ENCODE measurements around the gene DYNC2I2.
"Not testable (repeated sequence)": the region's sequence is repeated elsewhere in the genome, so short reads cannot be mapped to it uniquely, and the experiment has no call there.

DYNC2I2 gene

DNA sequence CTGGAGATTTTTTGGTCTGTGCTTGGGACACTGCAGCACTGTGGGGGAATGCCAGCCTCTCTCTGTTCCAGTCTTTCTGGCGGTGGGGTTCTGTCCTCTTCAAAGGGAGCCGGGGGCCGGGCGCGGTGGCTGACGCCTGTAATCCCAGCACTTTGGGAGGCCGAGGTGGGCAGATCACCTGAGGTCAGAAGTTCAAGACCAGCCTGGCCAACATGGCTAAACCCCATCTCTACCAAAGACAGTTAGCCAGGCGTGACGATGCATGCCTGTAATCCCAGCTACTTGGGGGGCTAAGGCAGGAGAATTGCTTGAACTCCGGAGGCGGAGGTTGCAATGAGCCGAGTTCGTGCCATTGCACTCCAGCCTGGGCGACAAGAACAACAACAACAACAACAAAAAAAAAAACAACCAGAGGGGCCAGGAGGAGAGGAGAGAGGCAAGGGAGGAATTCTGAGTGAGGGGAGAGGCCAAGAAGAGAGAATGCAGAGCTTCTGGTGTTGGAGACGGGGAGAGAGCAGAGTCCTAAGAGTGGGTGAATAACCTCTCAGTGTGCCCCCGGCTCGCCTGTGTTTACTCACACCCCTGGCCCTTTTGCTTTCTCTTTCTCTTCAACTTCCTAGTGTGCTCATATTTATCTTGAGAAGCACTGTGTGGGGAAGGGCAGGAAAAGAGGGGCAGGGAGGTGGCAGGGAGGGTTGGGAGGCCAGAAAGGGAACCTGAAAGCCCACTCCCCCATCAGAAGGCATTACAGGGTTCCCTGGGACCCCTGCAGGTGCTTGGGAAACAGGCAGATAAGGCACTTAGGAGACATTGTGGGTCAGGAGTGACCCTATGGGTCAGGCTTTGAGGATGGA is 29.2 kb upstream of the DYNC2I2 start:
- FAIRE-seq = no peak

- FAIRE-seq = no peak
Measured at GRCh38 chr9:128684325-128685199, 27.9 kb upstream of the DYNC2I2 start.

GRCh38 chr9:128684065-128684324 is 27.3 kb upstream of the DYNC2I2 start:
- no peak for FAIRE-seq

DNA sequence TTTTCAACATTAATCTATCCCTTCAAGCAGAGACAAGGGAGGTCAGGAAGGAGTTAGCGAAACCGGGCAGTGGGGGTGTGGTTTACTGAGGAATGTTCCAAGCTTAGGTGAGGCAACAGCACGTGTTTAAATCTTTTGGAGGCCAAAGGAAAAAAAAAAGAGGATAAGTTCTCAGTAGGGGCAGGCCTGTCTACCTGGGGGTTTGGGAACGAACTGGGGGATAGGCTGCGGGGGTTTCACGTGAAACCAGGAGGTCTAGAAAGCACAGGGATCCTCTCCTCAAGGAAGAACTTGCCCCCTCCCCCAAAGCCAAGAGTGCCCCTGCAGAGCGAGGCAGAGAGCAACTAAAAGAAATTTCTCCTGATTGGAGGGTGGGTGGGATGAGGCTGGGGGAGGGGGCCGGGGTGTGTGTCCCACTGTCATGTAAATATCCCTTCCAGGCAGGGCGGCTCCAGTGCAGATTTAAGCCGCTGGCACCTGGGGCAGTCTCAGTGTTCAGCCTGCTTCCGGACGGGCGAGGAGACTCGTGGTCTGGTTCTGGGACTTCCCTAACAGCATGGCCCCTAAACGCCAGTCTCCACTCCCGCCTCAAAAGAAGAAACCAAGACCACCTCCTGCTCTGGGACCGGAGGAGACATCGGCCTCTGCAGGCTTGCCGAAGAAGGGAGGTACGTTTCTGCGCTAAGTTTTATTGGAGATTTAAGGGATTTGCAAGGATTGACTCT is 26.9 kb upstream of the DYNC2I2 start:
- FAIRE-seq = no peak

DNA sequence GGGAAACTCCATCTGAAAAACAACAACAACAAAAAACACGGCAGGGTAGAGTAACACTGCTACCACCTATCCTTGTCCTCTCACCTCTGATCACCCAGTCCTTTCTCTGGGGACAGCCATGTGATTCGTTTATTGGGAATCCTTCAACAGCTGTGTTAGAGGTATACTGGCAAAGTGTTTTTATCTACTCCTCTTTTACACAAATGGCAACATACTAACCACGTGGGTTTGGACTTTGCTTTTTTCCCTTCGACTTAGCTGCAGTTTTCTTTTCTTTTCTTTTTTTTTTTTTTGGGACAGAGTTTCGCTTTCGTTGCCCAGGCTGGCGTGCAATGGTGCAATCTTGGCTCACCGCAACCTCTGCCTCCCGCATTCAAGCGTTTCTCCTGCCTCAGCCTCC is 21.1 kb upstream of the DYNC2I2 start:
- no peak for FAIRE-seq

- no peak for FAIRE-seq
Measured at GRCh38 chr9:128675382-128675781, 18.7 kb upstream of the DYNC2I2 start.

GRCh38 chr9:128669786-128670185 is 13.1 kb upstream of the DYNC2I2 start:
- FAIRE-seq = no peak

DNA sequence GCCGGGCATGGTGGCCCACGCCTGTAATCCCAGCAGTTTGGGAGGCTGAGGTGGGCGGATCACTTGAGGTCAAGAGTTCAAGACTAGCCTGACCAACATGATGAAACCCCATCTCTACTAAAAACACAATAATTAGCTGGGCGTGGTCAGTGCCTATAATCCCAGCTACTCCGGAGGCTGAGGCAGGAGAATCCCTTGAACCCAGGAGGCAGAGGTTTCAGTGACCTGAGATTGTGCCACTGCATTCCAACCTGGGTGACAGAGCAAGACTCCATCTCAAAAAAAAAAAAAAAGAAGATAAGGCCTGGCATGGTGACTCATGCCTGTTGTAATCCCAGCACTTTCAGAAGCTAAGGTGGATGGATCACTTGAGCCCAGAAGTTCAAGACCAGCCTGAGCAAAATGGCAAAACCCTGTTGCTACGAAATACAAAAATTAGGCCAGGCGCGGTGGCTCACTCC is 9.9 kb upstream of the DYNC2I2 start:
- not testable (repeated sequence) for FAIRE-seq

DNA sequence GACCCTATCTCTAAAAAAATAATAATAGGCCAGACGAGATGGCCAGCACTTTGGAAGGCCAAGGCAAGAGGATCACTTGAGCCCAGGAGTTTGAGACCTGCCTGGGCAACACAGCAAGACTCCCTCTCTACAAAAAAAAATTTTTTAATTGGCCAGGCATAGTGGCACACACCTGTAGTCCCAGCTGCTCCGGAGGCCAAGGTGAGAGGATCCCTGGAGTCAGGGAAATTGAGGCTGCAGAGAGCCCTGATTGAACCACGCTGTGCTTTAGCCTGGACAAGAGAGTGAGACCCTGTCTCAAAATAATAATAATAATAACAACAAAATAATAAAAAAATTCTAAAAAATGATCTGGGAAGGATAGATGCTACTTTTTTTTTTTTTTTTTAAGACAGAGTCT is 1.1 kb upstream of the DYNC2I2 start:
- FAIRE-seq = no peak

- no peak for FAIRE-seq
Measured at GRCh38 chr9:128657344-128657704, 677 bp upstream of the DYNC2I2 start.

- FAIRE-seq = no peak
Measured at GRCh38 chr9:128654481-128654880, 2.2 kb downstream of the DYNC2I2 start.

- FAIRE-seq = no peak
Measured at GRCh38 chr9:128653908-128654307, 2.7 kb downstream of the DYNC2I2 start.

DNA sequence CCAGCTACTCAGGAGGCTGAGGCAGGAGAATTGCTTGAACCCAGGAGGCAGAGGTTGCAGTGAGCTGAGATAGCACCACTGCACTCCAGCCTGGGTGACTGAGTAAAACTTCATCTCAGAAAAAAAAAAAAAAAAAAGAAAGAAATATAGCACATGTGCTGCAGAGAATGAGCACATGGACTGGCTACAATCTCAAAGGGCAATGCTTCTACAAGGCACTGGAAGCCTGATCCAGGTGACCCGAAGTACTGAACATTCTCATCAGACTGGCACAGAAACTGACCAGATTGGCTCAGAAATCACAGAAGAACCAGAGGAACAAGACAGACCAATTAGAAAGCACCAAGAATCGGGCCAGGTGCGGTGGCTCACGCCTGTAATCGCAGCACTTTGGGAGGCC is 4.8 kb downstream of the DYNC2I2 start:
- no peak for FAIRE-seq

- not testable (repeated sequence) for FAIRE-seq
Measured at GRCh38 chr9:128648206-128648605, 8.4 kb downstream of the DYNC2I2 start.

GRCh38 chr9:128643519-128644300 is 12.9 kb downstream of the DYNC2I2 start:
- FAIRE-seq = no peak

- FAIRE-seq = no peak
Measured at GRCh38 chr9:128642675-128643245, 13.9 kb downstream of the DYNC2I2 start.

DNA sequence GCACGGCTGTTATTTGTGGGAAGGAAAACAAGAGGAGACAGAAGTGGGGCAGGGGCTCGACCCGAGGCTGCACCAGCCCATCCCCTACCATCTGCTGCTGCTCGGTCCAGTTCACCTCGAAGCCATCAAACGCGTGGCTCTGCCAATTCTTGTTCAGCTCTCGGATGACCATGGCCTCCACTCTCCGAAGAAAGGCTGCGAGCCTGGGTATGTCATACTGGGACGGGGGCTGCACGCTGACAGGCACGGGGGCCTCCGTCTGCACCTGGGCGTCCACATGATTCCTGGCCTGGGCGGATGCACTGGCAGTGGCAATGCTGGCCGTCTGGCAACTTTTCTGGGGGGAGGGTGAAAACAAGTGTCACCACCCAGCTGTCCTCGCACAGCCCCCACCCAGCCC is 16.0 kb downstream of the DYNC2I2 start:
- FAIRE-seq = no peak

- FAIRE-seq = no peak
Measured at GRCh38 chr9:128638580-128638979, 18.1 kb downstream of the DYNC2I2 start.

GRCh38 chr9:128637656-128638055 is 19.0 kb downstream of the DYNC2I2 start:
- no peak for FAIRE-seq

- no peak for FAIRE-seq
Measured at GRCh38 chr9:128636556-128637530, 19.8 kb downstream of the DYNC2I2 start.

GRCh38 chr9:128636024-128636390 is 20.6 kb downstream of the DYNC2I2 start:
- FAIRE-seq = no peak

Data from islet of Langerhans (tissue), 1 donor.